PC-9 (cell line): ENCODE results near the gene RFLNA. TPM values are rescaled to one million over a fixed set of nuclear protein-coding genes. Genes with fewer than 3 reads are reported as not detected.

Source experiments
- BruUV-seq: library from RNA; stranded (reverse); fragments of 400-500 nt; replicated peaks from 2 replicates; lab custom pipeline; 2021; lab: Mats Ljungman, UMichigan
- CTCF ChIA-PET: fragments of 300-600 bp; sonication (Branson Sonifier 250); formaldehyde crosslinking; loops from one replicate; lab custom pipeline; 2022; ENCODE audit warnings: antibody characterized with exemption; lab: Charles Lee
- POLR2A ChIA-PET: fragments of 300-600 bp; sonication (Branson Sonifier 250); formaldehyde crosslinking; loops from one replicate; lab custom pipeline; 2022; ENCODE audit warnings: antibody characterized with exemption; ENCODE audit not compliant: unreplicated experiment; lab: Charles Lee
- DNase-seq, 2 experiments: peaks; one replicate each; pipeline versions ENCODE4 v3.0.0 to v3.0.0-alpha.2; 2015 to 2022; ENCODE audit warnings: mixed read lengths in 1 of 2
- H2AFZ ChIP-seq: fragments of 200-600 bp; sonication (generic); 2 replicates; pipeline ENCODE4 v1.8.1; 2017; ENCODE audit warnings: antibody characterized with exemption
- H3F3A ChIP-seq: fragments of 200-600 bp; sonication (generic); 2 replicates; pipeline ENCODE4 v1.8.1; 2017; ENCODE audit warnings: antibody characterized with exemption, mild to moderate bottlenecking, low read depth; ENCODE audit not compliant: insufficient read depth
- H3K27ac ChIP-seq: fragments of 200-600 bp; sonication (generic); 2 replicates; pipeline ENCODE4 v1.6.1; 2016; ENCODE audit warnings: mixed run types
- H3K27me3 ChIP-seq: fragments of 200-600 bp; sonication (generic); 2 replicates; pipeline ENCODE4 v1.6.1; 2016; ENCODE audit warnings: low read depth, mixed run types; ENCODE audit not compliant: insufficient read depth
- H3K36me3 ChIP-seq: fragments of 200-600 bp; sonication (generic); 2 replicates; pipeline ENCODE4 v1.6.1; 2016; ENCODE audit warnings: low read depth, mixed run types
- H3K4me1 ChIP-seq: fragments of 200-600 bp; sonication (generic); replicated peaks from 2 replicates; pipeline ENCODE4 v1.6.1; 2016; ENCODE audit warnings: mixed run types; ENCODE audit not compliant: insufficient read depth
- H3K4me2 ChIP-seq: fragments of 200-600 bp; sonication (generic); 2 replicates; pipeline ENCODE4 v1.6.1; 2017; ENCODE audit warnings: mixed run types
- H3K4me3 ChIP-seq: fragments of 200-600 bp; sonication (generic); 2 replicates; pipeline ENCODE4 v1.6.1; 2016; ENCODE audit warnings: mixed run types
- H3K79me2 ChIP-seq: fragments of 200-600 bp; sonication (generic); 2 replicates; pipeline ENCODE4 v1.6.1; 2017; ENCODE audit warnings: low read depth, mixed run types
- H3K9me2 ChIP-seq: fragments of 200-600 bp; sonication (generic); 2 replicates; pipeline ENCODE4 v1.8.1; 2017; ENCODE audit warnings: mild to moderate bottlenecking; ENCODE audit not compliant: insufficient read depth
- H3K9me3 ChIP-seq: fragments of 200-600 bp; sonication (generic); 2 replicates; pipeline ENCODE4 v1.8.1; 2016; ENCODE audit warnings: low read depth; ENCODE audit not compliant: insufficient read depth
- H4K20me1 ChIP-seq: fragments of 200-600 bp; sonication (generic); 2 replicates; pipeline ENCODE4 v1.8.1; 2017; ENCODE audit not compliant: insufficient read depth
- CTCF ChIP-seq: fragments of 200-600 bp; sonication (generic); conservative IDR thresholded peaks from 2 replicates; pipeline ENCODE4 v1.6.1; 2017; ENCODE audit warnings: mixed run types, antibody characterized with exemption, mild to moderate bottlenecking, moderate library complexity
- EZH2 ChIP-seq: fragments of 200-600 bp; sonication (generic); IDR thresholded peaks from 2 replicates; pipeline ENCODE4 v1.8.0; 2017; ENCODE audit warnings: antibody characterized with exemption, low read depth
- intact Hi-C: fragments of 100-400 bp; cut with micrococcal nuclease; formaldehyde crosslinking; loops from one replicate; pipeline ENCODE4 v1.10.0; 2022; ENCODE audit not compliant: unreplicated experiment
- total RNA-seq: library from RNA; stranded (reverse); gene quantifications from 2 replicates; pipeline ENCODE4 v1.2.3, GENCODE V29; 2021

Gene RFLNA
- total RNA-seq, 1 experiment from 2014 or later: not detected

- CTCF ChIA-PET: no interaction called here
- BruUV-seq: no TSS peak
- H3K9me2 ChIP-seq: no peaks in the 10 kb centered on the region
- H3K27ac ChIP-seq: no peak overlapping the region
- intact Hi-C loops: no loop called here
- TF ChIP-seq CTCF (no peak), EZH2 (no peak)
- no peaks in the 10 kb centered on the region for H3F3A ChIP-seq
- no peaks in the 10 kb centered on the region for H3K9me3 ChIP-seq
- no peak overlapping the region for H2AFZ ChIP-seq
- no peak for DNase-seq
- H3K4me2 ChIP-seq: no peak overlapping the region
- H3K4me1 ChIP-seq: no peaks in the 10 kb centered on the region
- POLR2A ChIA-PET: no interaction called here
- H3K36me3 ChIP-seq: no peaks in the 10 kb centered on the region
- no peak overlapping the region for H3K4me3 ChIP-seq
- peaks cover 72% of the 10 kb centered on the region for H3K27me3 ChIP-seq
- H3K79me2 ChIP-seq: no peaks in the 10 kb centered on the region
- H4K20me1 ChIP-seq: no peaks in the 10 kb centered on the region
These were observed 2.0 kb downstream of the RFLNA start for GRCh38 chr12:124296916-124297351.

GRCh38 chr12:124297389-124297788 is 2.5 kb downstream of the RFLNA start:
- Histone ChIP-seq H3K27ac (no peak overlapping the region), H3K4me3 (no peak overlapping the region), H3K27me3 (peaks cover 72% of the 10 kb centered on the region), H3K9me2 (no peaks in the 10 kb centered on the region), H4K20me1 (no peaks in the 10 kb centered on the region), H3K4me1 (no peaks in the 10 kb centered on the region), H3K36me3 (no peaks in the 10 kb centered on the region), H2AFZ (no peak overlapping the region), H3K4me2 (no peak overlapping the region), H3K9me3 (no peaks in the 10 kb centered on the region), H3K79me2 (no peaks in the 10 kb centered on the region), H3F3A (no peaks in the 10 kb centered on the region)
- no peak for TF ChIP-seq CTCF
- TF ChIP-seq EZH2: no peak
- intact Hi-C loops: no loop called here
- BruUV-seq: no TSS peak
- POLR2A ChIA-PET: no interaction called here
- CTCF ChIA-PET: no interaction called here
- no peak for DNase-seq

- no peak overlapping the region for H3K27ac ChIP-seq
- BruUV-seq: no TSS peak
- H3K4me3 ChIP-seq: no peak overlapping the region
- H3K36me3 ChIP-seq: no peaks in the 10 kb centered on the region
- no peak overlapping the region for H2AFZ ChIP-seq
- H3K4me1 ChIP-seq: no peaks in the 10 kb centered on the region
- H3K9me3 ChIP-seq: no peaks in the 10 kb centered on the region
- DNase-seq: no peak
- CTCF ChIA-PET: no interaction called here
- intact Hi-C loops: no loop called here
- no peaks in the 10 kb centered on the region for H3K79me2 ChIP-seq
- no peaks in the 10 kb centered on the region for H3K9me2 ChIP-seq
- POLR2A ChIA-PET: no interaction called here
- no peaks in the 10 kb centered on the region for H3F3A ChIP-seq
- no peak overlapping the region for H3K4me2 ChIP-seq
- no peaks in the 10 kb centered on the region for H4K20me1 ChIP-seq
- TF ChIP-seq EZH2 (no peak), CTCF (no peak)
- peaks cover 71% of the 10 kb centered on the region for H3K27me3 ChIP-seq
These were observed 3.0 kb downstream of the RFLNA start for GRCh38 chr12:124297856-124298255.
